ENCODE measurements around the gene VAC14.
A peak's percentile ranks its signal among the peaks of the same experiment; 100 is the strongest.

Gene VAC14

DNA sequence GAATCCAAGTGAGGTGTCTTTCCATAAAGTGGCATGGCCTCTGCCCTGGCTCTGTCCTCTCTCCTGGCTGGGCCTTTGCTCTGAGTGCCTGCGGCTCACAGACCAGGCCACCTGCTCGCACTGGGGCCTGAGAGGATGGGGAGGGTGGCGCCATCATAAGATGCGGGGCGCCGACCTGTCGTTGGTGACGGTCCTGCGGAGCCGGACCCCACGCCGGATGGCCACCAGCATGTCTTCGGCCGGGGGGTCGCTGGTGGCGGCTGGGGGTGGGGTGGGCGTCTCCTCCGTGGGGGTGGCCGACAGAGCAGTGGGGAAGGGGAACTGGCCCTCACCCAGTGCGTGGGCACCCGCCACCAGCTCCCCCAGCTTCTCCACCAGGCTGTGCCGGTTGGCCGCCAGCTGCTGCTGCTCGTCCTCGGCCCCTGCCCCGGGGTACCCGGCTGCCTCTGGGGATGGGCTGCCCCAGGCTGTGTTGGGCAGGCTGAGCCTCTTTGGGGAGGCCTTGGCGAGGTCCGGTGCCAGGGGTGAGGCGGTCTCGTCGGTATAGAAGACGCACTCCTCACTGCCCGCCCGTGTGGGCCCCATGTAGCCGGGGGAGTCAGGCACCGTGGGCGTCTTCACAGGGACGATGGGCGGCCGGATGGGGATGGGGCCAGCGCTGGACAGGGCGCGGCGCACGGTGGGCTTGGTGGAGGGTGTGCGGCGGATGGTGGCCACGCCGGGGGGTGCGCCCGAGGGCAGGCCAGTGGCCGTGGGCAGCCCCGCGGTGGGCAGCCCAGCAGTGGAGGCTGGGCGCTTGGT lies 137.2 kb downstream of the VAC14 start:
- Histone ChIP-seq H3K4me3 (no peak overlapping the region), H3K27ac (peak overlapping the region in 1 of 21 experiments; percentile 56)

DNA sequence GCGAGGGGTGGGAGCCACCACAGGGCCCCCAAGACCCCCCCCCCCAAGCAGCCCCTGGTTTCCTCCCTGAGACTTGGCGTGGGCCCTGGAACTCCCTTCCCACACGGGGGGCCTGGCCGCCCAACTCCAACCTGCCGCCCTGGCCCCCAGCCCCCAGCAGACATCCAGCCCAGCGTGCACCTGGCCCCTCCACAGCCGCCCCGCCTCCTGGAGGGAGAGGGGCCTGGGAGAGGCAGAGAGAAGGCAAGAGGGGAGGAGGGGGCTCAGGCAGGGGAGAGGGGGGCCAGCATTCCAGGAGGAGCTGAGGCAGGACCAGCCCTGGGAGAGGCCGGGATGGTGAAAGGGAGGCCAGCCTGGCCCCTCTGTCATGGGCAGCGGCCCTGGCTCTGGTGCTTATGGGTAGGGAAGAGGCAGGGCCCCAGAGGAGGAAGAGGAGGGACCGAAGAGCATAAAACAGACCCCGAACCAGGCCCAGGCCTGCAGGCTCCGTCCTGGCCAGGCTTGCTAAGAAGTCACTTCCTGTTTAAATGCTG lies 137.9 kb downstream of the VAC14 start:
- no peak overlapping the region for H3K4me3 ChIP-seq
- H3K27ac ChIP-seq: peak overlapping the region in 2 of 21 experiments; percentile 39 to 56

DNA sequence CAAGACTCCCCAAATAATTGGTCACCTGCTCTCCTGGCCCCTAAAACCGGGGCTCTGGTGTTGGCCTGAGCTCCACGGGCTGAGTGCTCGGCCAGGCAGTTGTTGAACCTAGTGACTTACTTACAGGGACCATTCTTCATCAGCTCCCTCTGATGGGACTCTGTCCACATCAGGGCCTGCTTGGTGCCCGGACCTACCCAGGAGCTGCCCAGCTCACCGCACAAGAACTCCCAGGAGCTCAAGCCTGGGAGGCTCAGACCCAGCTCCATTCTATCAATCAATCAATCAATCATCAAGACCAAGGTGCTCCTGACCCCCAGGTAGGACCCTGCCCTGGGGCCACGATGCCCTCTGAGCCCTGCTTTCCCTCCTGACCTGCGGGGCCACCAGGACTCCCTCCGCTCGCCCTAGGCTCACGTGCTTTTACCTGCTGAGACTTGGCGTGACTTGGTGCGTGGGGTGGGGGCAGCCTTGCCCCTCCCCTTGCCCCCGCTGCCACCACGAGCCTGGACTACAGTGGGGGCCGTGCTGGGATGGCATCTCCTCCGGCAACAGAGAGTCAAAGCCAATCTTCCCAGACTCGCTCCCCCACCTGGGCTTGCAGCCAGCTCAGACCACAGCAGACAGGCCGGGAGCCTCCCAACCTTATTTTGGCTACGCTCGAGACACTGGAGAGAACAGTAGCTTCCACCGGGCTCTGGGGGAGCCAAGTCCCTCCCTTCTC lies 138.9 kb downstream of the VAC14 start:
- Histone ChIP-seq H3K27ac (peak overlapping the region in 2 of 21 experiments; percentile 17 to 56), H3K4me3 (no peak overlapping the region)

DNA sequence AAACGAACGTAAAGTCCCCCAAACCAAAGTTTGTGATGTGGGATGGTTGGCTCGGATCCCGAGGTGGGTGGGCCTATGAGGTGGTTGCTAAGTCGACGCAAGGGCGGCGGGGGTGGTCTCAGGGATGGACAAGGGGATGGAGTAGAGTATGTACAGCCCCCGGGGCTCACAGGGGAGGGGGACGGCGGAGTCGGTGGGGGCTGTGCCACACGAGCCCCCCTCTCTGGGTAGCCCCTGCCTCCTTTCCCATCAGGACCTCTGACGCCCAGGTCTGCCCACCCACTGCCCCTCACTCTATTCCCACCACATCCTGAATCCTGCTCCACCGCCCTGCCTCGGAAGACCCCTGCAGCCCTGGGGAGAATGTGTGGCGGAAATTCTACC lies 139.4 kb downstream of the VAC14 start:
- Histone ChIP-seq H3K27ac (no peak overlapping the region), H3K4me3 (no peak overlapping the region)

DNA sequence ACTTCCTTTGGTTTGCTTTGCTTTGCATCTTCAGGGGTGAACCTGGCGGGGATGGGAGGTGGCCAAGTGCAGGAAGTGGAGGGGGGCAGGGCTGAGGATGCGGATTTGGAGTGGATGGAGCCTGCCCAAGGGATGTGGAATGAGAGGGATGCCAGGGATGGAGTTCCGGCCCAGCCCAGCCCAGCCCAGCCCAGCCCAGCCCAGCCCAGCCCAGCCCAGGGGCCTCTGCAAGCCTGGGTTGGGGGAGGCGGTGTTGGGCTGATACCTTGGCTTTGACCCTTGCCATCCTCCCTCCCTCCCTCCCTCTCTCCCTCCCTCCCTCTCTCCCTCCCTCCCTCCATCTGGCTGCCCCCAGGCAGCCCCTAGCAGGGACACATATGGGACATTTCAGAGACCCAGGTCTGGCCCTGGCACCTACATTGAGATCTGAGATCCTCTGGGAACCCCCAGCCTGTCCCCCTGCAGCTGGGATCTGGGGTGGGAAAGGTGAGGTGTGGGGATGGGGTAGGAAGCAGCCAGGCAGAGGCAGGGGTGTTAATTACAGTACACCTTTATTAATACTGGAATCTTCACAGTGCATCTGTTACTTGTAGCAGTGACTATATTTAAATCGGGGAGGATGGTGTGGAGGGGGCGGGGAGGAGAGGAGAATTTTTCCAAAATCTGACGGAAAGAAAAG lies 140.1 kb downstream of the VAC14 start:
- no peak overlapping the region for H3K27ac ChIP-seq
- no peak overlapping the region for H3K4me3 ChIP-seq

DNA sequence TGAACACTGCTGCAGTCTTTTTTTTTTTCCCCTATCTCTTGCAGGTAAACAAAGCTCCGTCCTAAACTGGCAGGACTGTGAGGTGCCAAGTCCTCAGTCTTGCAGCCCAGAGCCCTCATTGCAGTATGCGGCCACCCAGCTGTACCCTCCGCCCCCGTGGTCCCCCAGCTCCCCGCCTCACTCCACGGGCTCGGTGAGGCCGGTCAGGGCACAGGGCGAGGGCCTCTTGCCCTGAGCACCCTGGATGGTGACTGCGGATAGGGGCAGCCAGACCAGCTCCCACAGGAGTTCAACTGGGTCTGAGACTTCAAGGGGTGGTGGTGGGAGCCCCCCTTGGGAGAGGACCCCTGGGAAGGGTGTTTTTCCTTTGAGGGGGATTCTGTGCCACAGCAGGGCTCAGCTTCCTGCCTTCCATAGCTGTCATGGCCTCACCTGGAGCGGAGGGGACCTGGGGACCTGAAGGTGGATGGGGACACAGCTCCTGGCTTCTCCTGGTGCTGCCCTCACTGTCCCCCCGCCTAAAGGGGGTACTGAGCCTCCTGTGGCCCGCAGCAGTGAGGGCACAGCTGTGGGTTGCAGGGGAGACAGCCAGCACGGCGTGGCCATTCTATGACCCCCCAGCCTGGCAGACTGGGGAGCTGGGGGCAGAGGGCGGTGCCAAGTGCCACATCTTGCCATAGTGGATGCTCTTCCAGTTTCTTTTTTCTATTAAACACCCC lies 140.8 kb downstream of the VAC14 start:
- Histone ChIP-seq H3K27ac (no peak overlapping the region), H3K4me3 (no peak overlapping the region)

DNA sequence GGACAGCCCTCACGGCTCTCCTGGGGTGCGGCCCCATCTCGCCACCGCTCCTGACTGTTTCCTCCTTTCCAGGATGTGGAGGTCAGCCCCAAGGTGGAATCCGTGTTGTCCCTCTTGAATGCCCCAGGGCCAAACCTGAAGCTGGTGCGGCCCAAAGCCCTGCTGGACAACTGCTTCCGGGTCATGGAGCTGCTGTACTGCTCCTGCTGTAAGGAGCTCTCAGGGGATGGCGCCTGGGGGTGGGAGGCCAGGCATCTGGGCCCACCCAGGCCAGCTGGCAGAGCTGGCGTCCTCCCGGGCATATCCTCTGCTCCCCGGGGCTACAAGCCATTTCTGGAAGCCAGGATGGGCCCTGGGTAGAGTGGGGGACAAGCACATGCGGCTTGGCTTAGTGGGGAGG lies 141.4 kb downstream of the VAC14 start:
- Histone ChIP-seq H3K27ac (no peak overlapping the region), H3K4me3 (no peak overlapping the region)

DNA sequence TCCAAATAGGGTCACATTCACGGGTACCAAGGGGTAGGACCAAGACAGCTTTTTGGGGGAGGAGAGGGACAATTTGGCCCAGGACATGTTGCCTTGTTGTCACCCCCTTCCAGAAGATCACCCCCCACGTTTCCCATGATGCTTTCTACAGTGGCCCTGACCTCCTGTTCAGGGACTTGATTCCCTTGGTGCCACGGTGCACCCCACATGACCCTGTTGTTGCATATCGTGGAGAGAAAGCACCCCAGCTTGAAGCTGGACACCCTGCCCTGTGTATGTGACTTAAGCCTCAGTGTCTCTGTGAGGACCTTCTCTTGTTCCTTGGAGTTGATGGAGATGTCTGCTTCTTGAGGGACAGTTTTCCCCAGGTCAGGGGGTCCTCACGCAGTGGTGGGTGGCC lies 142.0 kb downstream of the VAC14 start:
- Histone ChIP-seq H3K27ac (no peak overlapping the region), H3K4me3 (no peak overlapping the region)

DNA sequence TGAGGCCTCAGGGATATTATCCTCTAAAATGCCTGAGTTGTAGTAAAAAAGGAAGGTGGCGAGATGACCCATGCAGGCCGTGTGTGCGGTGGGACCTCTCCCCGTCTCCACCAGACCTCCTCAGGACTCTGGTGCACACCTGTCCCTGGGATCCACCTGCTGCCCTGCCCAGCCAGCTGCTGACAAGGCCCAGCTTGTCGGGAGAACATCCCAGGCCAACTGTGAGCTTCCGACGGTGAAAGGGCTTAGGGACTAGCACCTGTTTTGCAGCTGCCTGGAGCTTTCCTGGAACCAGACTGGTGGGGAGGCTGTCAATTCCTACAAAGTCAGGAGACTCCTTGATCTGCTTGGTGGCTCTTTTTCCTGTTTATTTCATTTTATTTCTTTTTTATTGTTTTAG lies 143.0 kb downstream of the VAC14 start:
- H3K27ac ChIP-seq: no peak overlapping the region
- no peak overlapping the region for H3K4me3 ChIP-seq

DNA sequence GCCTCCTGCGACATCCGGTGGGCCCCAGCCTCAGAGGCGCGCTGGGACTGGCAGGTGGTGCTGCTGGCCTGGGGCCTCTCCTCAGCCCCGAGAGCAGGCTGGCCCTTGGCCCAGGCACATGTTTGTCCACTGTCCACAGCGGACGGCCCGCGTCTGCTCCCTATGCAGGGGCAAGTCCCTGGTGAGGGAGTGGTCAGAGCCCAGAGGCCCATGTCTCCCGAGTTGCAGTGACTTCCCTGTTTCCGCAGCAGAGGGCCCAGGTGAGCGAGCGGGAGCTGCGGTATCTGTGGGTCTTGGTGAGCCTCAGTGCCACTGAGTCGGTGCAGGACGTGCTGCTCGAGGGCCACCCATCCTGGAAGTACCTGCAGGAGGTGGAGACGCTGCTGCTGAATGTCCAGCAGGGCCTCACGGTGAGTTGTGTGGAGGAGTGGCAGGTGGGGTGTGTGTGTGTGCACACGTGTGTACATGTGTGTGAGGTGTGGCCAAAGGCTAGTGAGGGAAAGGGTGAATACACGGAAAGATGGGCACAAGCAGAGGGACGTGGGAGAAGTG lies 144.2 kb downstream of the VAC14 start:
- no peak overlapping the region for H3K27ac ChIP-seq
- no peak overlapping the region for H3K4me3 ChIP-seq

DNA sequence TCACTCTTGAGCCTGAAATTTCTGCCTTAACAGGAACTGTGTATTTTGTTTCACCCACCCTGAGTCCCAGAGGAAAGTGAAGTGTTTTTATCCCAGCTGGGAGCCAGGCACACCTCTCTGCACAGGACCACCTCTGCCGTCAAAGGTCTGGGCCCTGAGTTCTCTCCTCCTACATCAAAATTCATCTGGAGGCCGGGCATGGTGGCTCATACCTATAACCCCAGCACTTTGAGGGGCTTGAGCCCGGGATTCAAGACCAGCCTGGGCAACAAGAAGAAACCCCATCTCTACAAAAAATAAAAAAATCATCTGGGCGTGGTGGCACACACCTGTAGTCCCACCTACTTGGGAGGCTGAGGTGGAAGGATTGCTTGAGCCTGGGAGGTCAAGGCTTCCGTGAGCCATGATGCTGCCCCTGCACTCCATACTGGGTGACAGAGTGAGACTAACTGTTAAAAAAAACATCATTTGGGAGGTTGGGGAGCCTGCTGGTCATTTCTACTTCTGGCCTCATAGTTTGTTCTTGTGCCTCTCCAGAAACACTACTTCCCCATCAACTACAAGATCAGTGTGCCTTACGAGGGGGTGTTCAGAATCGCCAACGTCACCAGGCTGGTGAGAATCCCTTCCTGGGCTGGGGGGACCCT lies 144.8 kb downstream of the VAC14 start:
- no peak overlapping the region for H3K27ac ChIP-seq
- H3K4me3 ChIP-seq: no peak overlapping the region

DNA sequence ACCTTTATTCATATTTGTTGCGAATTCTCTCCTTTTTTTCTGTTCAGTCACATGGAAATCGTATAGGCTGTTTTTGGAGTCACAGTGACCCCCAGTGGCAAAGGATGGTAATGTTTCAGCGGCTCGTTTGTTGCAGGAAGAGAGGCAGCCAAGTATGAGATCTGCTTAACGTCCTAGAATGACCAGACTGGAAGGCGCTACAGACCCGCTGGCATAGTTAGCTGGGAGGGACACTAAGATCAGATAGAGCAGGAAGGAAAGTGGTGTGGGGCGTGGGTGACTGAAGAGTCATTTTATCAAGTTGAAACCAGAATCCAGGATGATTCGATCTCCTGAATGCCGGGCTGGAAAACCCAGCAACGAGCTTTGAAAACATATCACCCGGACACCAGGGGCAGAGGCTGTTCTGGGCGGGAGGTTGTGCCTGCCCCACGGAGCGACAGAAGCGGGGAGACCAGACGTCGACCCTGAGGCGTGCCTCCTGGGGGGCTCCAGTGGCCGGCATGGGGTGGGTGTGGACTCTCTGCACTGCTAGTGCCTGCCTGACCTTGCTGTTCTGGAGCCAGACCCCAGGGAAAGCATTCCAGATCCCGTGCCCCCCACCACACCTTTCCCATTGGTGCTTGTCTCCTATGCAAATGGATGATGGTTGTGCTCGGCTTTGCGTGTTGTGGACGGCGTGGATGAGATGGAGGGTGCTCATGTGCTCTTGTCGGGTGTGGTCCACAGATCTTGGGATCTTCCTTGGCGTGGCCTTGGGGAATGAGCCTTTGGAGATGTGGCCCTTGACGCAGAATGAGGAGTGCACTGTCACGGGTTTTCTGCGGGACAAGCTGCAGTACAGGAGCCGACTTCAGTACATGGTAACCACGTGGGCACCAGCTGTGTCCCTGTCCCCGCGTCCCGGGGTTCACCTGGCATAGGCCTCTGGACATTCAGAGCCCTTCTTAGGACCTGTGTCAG lies 146.9 kb downstream of the VAC14 start:
- Histone ChIP-seq H3K27ac (peak overlapping the region in 7 of 21 experiments; percentile 30 to 76 (median 50)), H3K4me3 (peak overlapping the region in 1 of 7 experiments; percentile 2)

DNA sequence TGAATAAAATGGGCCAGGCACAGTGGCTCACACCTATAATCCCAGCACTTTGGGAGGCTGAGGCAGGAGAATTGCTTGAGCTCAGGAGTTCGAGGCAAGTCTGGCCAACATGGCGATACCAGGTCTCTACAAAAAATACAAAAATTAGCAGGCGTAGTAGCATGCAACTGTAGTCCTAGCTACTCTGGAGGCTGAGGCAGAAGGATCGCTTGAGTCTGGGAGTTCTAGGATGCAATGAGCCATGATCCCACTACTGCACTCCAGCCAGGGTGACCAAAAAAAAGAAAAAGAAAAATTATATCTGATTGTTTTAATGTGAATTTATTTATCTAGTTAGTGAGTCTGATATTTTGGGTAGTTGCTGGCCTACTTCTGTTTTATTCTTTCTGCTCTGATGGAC lies 147.6 kb downstream of the VAC14 start:
- no peak overlapping the region for H3K27ac ChIP-seq
- no peak overlapping the region for H3K4me3 ChIP-seq

DNA sequence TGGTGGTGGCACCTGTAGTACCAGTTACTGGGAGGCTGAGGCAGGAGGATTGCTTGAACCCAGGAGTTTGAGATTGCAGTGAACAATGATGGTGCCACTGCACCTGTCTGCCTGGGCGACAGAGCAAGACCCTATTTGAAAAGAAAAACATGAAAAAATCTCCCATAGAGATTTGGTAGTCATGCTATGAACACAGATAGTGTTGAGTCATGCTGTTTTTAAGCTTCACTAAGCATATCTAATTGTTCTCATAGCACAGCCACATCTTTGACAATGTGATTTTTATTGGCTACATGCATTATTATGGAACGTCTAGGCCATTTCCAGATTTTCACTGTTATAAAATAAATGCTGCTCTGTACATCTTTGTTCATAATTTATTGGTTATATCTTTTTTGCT lies 148.6 kb downstream of the VAC14 start:
- no peak overlapping the region for H3K4me3 ChIP-seq
- no peak overlapping the region for H3K27ac ChIP-seq

DNA sequence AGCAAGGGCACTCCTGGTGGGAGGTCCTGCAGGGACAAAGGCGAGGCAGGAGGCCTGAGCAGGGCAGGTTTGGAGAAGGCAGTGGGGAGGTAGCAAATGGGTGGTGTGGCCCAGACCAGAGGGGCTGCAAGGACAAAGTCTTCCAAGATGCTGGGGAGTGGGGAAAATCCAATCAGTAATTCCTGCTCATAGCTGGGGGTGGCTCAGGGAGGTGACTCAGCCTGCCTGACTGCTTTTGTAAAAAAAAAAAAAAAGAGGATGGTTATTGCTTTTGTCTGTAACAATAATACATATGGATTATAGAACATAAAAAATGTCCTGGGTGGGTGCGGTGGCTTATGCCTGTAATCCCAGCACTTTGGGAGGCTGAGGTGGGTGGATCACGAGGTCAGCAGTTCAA lies 149.4 kb downstream of the VAC14 start:
- no peak overlapping the region for H3K27ac ChIP-seq

DNA sequence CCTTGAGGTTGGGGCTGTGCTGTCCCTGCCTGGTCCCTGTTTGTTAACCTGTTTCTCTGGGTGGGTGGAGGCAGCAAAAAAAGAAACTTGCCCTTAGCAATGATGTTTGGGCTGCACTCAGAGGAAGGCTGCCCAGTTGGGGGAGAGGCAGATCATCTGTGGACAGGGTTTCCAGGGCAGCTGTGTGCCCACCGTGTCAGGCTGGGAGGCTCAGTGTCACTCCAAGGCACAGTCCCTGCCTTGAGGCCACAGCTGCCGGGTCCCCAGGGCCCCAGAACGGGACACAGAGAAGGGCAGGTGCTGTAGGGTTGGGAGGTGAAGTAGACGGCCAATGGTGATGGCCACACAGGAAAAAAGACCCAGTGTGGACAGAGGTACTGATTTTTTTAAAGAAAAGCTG lies 150.7 kb downstream of the VAC14 start:
- Histone ChIP-seq H3K27ac (no peak overlapping the region), H3K4me3 (no peak overlapping the region)

More for the DNA sequence above, 149.4 kb downstream of the VAC14 start:
- no peak overlapping the region for H3K4me3 ChIP-seq

DNA sequence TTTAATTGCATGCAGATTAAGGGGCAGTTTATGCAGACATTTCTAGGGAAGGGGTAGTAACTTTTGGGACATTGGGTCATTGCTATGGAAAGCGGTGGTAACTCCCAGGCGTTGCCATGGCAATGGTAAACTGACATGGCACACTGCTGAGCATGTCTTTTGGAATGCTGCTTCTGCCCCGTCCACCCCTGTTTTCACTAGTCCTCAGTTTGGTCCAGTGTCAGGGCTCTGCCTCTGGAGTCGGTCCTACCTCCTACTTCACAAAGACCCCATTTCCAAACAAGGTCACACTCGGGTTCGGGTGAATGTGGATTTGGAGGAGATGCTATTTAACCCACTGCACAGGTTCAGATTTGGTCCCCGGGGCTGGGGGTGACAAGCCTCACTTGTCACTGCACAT lies 151.7 kb downstream of the VAC14 start:
- no peak overlapping the region for H3K27ac ChIP-seq
- H3K4me3 ChIP-seq: no peak overlapping the region

DNA sequence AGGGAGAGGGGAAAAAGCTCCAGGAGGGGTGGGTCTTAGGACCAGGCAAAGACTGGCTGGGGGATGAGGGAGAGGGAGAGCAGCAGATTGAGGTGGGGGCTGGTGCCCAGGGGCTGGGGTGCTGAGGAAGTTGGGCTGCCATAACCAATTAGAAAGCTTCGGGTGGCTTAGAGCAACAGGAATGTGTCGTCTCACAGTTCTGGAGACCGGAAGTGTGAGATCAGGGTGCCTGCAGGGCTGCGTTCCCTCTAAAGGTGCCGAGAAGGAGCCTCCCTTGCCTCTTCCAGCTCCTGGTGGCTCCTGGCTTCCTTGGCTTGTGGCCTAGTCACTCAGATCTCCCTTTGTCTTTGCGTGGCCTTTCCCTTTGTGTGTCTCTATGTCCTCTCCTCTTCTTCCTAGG lies 152.4 kb downstream of the VAC14 start:
- H3K27ac ChIP-seq: no peak overlapping the region
- H3K4me3 ChIP-seq: no peak overlapping the region
